GM18507 (cell line): Measurements from ENCODE around the gene SP7.
A peak's percentile ranks its signal among the peaks of the same experiment; 100 is the strongest.
"Not testable (repeated sequence)": the region's sequence is repeated elsewhere in the genome, so short reads cannot be mapped to it uniquely, and the experiment has no call there.

ENCODE experiments used
- DNase-seq: peaks from one replicate; pipeline ENCODE4 v3.0.0; 2011; ENCODE audit warnings: low read depth; ENCODE audit not compliant: insufficient read length; ENCODE audit errors: extremely low spot score
- FAIRE-seq: peaks from 2 replicates; lab custom pipeline; 2011; peaks lifted over from hg19 to GRCh38; lab: Jason Lieb, UNC

Gene SP7

GRCh38 chr12:53336181-53336681 is at the start of gene SP7:
TSS of gene SP7 (minus strand) at chr12:53336354. CDS start at chr12:53335646, 708 bp downstream.
- DNase-seq = no peak
- no peak for FAIRE-seq

- FAIRE-seq (no peak), DNase-seq (no peak)
Observed at GRCh38 chr12:53383258-53383657, 47.1 kb upstream of the SP7 start.

- peak; percentile 61 for FAIRE-seq
- no peak for DNase-seq
Observed at GRCh38 chr12:53381731-53382630, 45.8 kb upstream of the SP7 start.

GRCh38 chr12:53380794-53381730 is 44.9 kb upstream of the SP7 start:
- no peak for FAIRE-seq
- no peak for DNase-seq

GRCh38 chr12:53380104-53380793 is 44.1 kb upstream of the SP7 start, which contains the start of gene SP1:
TSS of gene SP1 (plus strand) at chr12:53380176. CDS start at chr12:53380292, 116 bp downstream.
- DNase-seq (peak; percentile 60), FAIRE-seq (peak; percentile 59)

- FAIRE-seq = peak; percentile 98
- peak; percentile 63 for DNase-seq
Observed at GRCh38 chr12:53379389-53380103, 43.4 kb upstream of the SP7 start.

- DNase-seq = no peak
- no peak for FAIRE-seq
Observed at GRCh38 chr12:53378724-53379388, 42.7 kb upstream of the SP7 start.

- DNase-seq (no peak), FAIRE-seq (no peak)
Observed at GRCh38 chr12:53378222-53378621, 42.1 kb upstream of the SP7 start.

- no peak for DNase-seq
- FAIRE-seq = no peak
Observed at GRCh38 chr12:53376747-53377146, 40.6 kb upstream of the SP7 start.

- DNase-seq, FAIRE-seq: not testable (repeated sequence)
Observed at GRCh38 chr12:53374277-53374676, 38.1 kb upstream of the SP7 start.

GRCh38 chr12:53373554-53374133 is 37.5 kb upstream of the SP7 start:
- FAIRE-seq, DNase-seq: not testable (repeated sequence)

- no peak for DNase-seq
- FAIRE-seq = no peak
Observed at GRCh38 chr12:53365245-53365904, 29.2 kb upstream of the SP7 start.

GRCh38 chr12:53361638-53362037 is 25.5 kb upstream of the SP7 start:
- not testable (repeated sequence) for DNase-seq, FAIRE-seq

- FAIRE-seq (no peak), DNase-seq (no peak)
Observed at GRCh38 chr12:53358836-53359419, 22.8 kb upstream of the SP7 start.

- no peak for FAIRE-seq
Observed at GRCh38 chr12:53355121-53355520, 19.0 kb upstream of the SP7 start.

GRCh38 chr12:53353257-53353655 is 17.1 kb upstream of the SP7 start:
- DNase-seq = no peak
- no peak for FAIRE-seq

More at GRCh38 chr12:53355121-53355520, 19.0 kb upstream of the SP7 start:
- no peak for DNase-seq
